Left lung (tissue), 10 donors: ENCODE measurements around the gene ZNF148. TPM values are rescaled to one million over a fixed set of nuclear protein-coding genes. Genes with fewer than 3 reads are reported as not detected.

Source experiments
- ATAC-seq: fragments of 200-7000 bp; cut with Tn5 transposase; one replicate; pipeline ENCODE4 v1.9.1; 2020; ENCODE audit warnings: moderate library complexity
- DNase-seq, 4 donors: peaks; one replicate each; pipeline ENCODE4 v3.0.0-alpha.2; 2013 to 2020
- H3K27ac ChIP-seq, 2 donors: fragments of 200-600 bp; sonication (generic) in 1 of 2; one replicate each; pipeline versions ENCODE4 v1.5.0 to v1.8.0; 2020 to 2021
- H3K27me3 ChIP-seq, 2 donors: fragments of 200-600 bp; sonication (generic) in 1 of 2; one replicate each; pipeline versions ENCODE4 v1.5.0 to v1.8.0; 2020 to 2021
- H3K36me3 ChIP-seq, 2 donors: fragments of 200-600 bp; sonication (generic) in 1 of 2; one replicate each; pipeline versions ENCODE4 v1.5.0 to v1.8.0; 2020 to 2021
- H3K4me1 ChIP-seq, 2 donors: fragments of 200-600 bp; one replicate each; pipeline ENCODE4 v1.8.0; 2021
- H3K4me3 ChIP-seq, 2 donors: fragments of 200-600 bp; sonication (generic) in 1 of 2; one replicate each; pipeline versions ENCODE4 v1.5.0 to v1.8.0; 2020 to 2021; ENCODE audit warnings: mild to moderate bottlenecking in 1 of 2
- H3K9me3 ChIP-seq, 2 donors: fragments of 200-600 bp; sonication (generic) in 1 of 2; one replicate each; pipeline versions ENCODE4 v1.5.0 to v1.8.0; 2020 to 2021
- CTCF ChIP-seq, 2 donors: fragments of 200-600 bp; sonication (generic) in 1 of 2; IDR thresholded peaks; one replicate each; pipeline versions ENCODE4 v1.5.0 to v1.8.0; 2021; ENCODE audit warnings: antibody characterized with exemption in 2 of 2
- intact Hi-C, 2 donors: fragments of 100-400 bp; cut with DNase I; formaldehyde crosslinking; loops; one replicate each; pipeline versions ENCODE4 v1.11.2 to v1.14.2; 2022
- polyA plus RNA-seq, 6 donors: library from polyadenylated mRNA; unstranded; fragments of 120-200 nt; gene quantifications; one replicate each; pipeline ENCODE4 v1.2.1, GENCODE V29; 2013; ENCODE audit not compliant: insufficient read length in 6 of 6
- total RNA-seq, 2 donors: library from RNA; stranded (reverse); fragmentation: NEBNext Ultra II Directional; extraction: Animal tissue kit (Norgen Biotek cat#: 25700); gene quantifications; one replicate each; pipeline ENCODE4 v1.2.1, GENCODE V29; 2021
- donor health status: DM: no; HTN: yes; CAD: no.
- donor health status: DM: no; HTN: no; CAD: no.

Gene ZNF148
- total and polyA plus RNA-seq, 8 donors = 35.2 to 44.9 (median 40.3) TPM

GRCh38 chr3:125192190-125193035, 182.7 kb downstream of the ZNF148 start:
- peaks cover 0 to 7% of the 10 kb centered on the region in 2 donors for H3K36me3 ChIP-seq
- peak; percentile 16 for ATAC-seq
- no peaks in the 10 kb centered on the region for H3K9me3 ChIP-seq
- H3K27ac ChIP-seq = no peak overlapping the region
- H3K27me3 ChIP-seq = no peaks in the 10 kb centered on the region
- H3K4me1 ChIP-seq = no peaks in the 10 kb centered on the region
- no peak for DNase-seq
- H3K4me3 ChIP-seq = no peak overlapping the region
- no peak for TF ChIP-seq CTCF (IDR thresholded peaks at IDR 0.05)
- intact Hi-C loops = no loop called here

- H3K27ac ChIP-seq = no peak overlapping the region
- H3K27me3 ChIP-seq = no peaks in the 10 kb centered on the region
- H3K36me3 ChIP-seq = peaks cover 0 to 7% of the 10 kb centered on the region in 2 donors
- no peak overlapping the region for H3K4me3 ChIP-seq
- H3K9me3 ChIP-seq = no peaks in the 10 kb centered on the region
- TF ChIP-seq CTCF (IDR thresholded peaks at IDR 0.05) = no peak
- DNase-seq (no peak), ATAC-seq (no peak)
- intact Hi-C loops = no loop called here
- H3K4me1 ChIP-seq = no peaks in the 10 kb centered on the region
Measured at GRCh38 chr3:125191730-125192129, 183.4 kb downstream of the ZNF148 start.

- no peak for TF ChIP-seq CTCF (IDR thresholded peaks at IDR 0.05)
- no peak for DNase-seq
Measured at GRCh38 chr3:125191256-125191655, 183.9 kb downstream of the ZNF148 start.

GRCh38 chr3:125190786-125191185, 184.3 kb downstream of the ZNF148 start:
- Histone ChIP-seq H3K4me1 (no peaks in the 10 kb centered on the region), H3K27ac (no peak overlapping the region), H3K9me3 (no peaks in the 10 kb centered on the region), H3K36me3 (peaks cover 0 to 7% of the 10 kb centered on the region in 2 donors), H3K4me3 (no peak overlapping the region), H3K27me3 (no peaks in the 10 kb centered on the region)
- no peak for ATAC-seq
- DNase-seq = no peak
- TF ChIP-seq CTCF (IDR thresholded peaks at IDR 0.05) = no peak
- intact Hi-C loops = no loop called here

More at GRCh38 chr3:125191256-125191655, 183.9 kb downstream of the ZNF148 start:
- Histone ChIP-seq H3K36me3 (peaks cover 0 to 7% of the 10 kb centered on the region in 2 donors), H3K27me3 (no peaks in the 10 kb centered on the region), H3K4me3 (no peak overlapping the region), H3K4me1 (no peaks in the 10 kb centered on the region), H3K9me3 (no peaks in the 10 kb centered on the region), H3K27ac (no peak overlapping the region)
- ATAC-seq = no peak
- intact Hi-C loops = no loop called here

GRCh38 chr3:125189378-125190165, 185.6 kb downstream of the ZNF148 start:
- H3K9me3 ChIP-seq = no peaks in the 10 kb centered on the region
- H3K4me1 ChIP-seq = no peaks in the 10 kb centered on the region
- no peak for DNase-seq
- no peak overlapping the region for H3K27ac ChIP-seq
- intact Hi-C loops = no loop called here
- ATAC-seq = no peak
- TF ChIP-seq CTCF (IDR thresholded peaks at IDR 0.05) = no peak
- peaks cover 0 to 7% of the 10 kb centered on the region in 2 donors for H3K36me3 ChIP-seq
- no peaks in the 10 kb centered on the region for H3K27me3 ChIP-seq
- no peak overlapping the region for H3K4me3 ChIP-seq
